HEK293 (cell line): ENCODE measurements around the gene HSD17B12.

ENCODE experiments used
- CTCF ChIA-PET: fragments of 350-600 bp; formaldehyde crosslinking; extraction: SDS; loops from one replicate; lab custom pipeline; 2021; ENCODE audit warnings: antibody characterized with exemption; lab: Yijun Ruan, JAX
- POLR2A ChIA-PET: fragments of 300-600 bp; formaldehyde crosslinking; extraction: SDS; loops from one replicate; lab custom pipeline; 2020; ENCODE audit warnings: antibody characterized with exemption, inconsistent platforms; lab: Yijun Ruan, JAX
- H3K27ac ChIP-seq: fragments of 200-500 bp; sonication (Bioruptor generic); 2 replicates; pipeline ENCODE4 v1.5.1; 2014; ENCODE audit warnings: low read depth, low read length, control low read depth, inconsistent platforms; ENCODE audit errors: extremely low read depth
- H3K36me3 ChIP-seq, 2 experiments: fragments of 200-500 bp in 1 of 2; sonication (Bioruptor generic) in 1 of 2; 1 replicate in 1 of 2; 2 replicates in 1 of 2; pipeline ENCODE4 v1.5.1; 2014 to 2017; ENCODE audit warnings: inconsistent platforms in 2 of 2, low read length in 2 of 2; ENCODE audit not compliant: control insufficient read depth in 2 of 2, insufficient read depth in 1 of 2
- H3K4me1 ChIP-seq: fragments of 200-500 bp; sonication (Bioruptor generic); 2 replicates; pipeline ENCODE4 v1.5.1; 2014; ENCODE audit warnings: mild to moderate bottlenecking, low read length, inconsistent platforms; ENCODE audit not compliant: control insufficient read depth, insufficient read depth
- H3K4me3 ChIP-seq: 2 replicates; pipeline ENCODE4 v1.5.1; 2011; ENCODE audit warnings: low read depth, mild to moderate bottlenecking, control low read depth, low read length, moderate library complexity
- H3K9me3 ChIP-seq: fragments of 200-500 bp; sonication (Bioruptor generic); 2 replicates; pipeline ENCODE4 v1.5.1; 2014; ENCODE audit warnings: low read depth, low read length, inconsistent platforms; ENCODE audit not compliant: control insufficient read depth, insufficient read depth
- FEZF1 ChIP-seq: fragments of 450-650 bp; formaldehyde crosslinking; IDR thresholded peaks from 2 replicates; pipeline ENCODE4 v1.5.1; 2016; ENCODE audit warnings: missing biosample characterization, missing genetic modification characterization
- ZNF121 ChIP-seq: fragments of 450-650 bp; formaldehyde crosslinking; IDR thresholded peaks from 2 replicates; pipeline ENCODE4 v1.5.1; 2016; ENCODE audit warnings: missing biosample characterization, missing genetic modification characterization
- ZNF146 ChIP-seq: fragments of 450-650 bp; formaldehyde crosslinking; IDR thresholded peaks from 2 replicates; pipeline ENCODE4 v1.5.1; 2016; ENCODE audit warnings: missing biosample characterization, missing genetic modification characterization
- ZNF157 ChIP-seq: fragments of 450-650 bp; formaldehyde crosslinking; IDR thresholded peaks from 2 replicates; pipeline ENCODE4 v1.5.1; 2016; ENCODE audit warnings: missing biosample characterization, missing genetic modification characterization
- ZNF324 ChIP-seq: fragments of 450-650 bp; formaldehyde crosslinking; IDR thresholded peaks from 2 replicates; pipeline ENCODE4 v1.5.1; 2016; ENCODE audit warnings: missing biosample characterization, missing genetic modification characterization
- ZNF37A ChIP-seq: fragments of 450-650 bp; IDR thresholded peaks from 2 replicates; pipeline ENCODE4 v1.5.1; 2018; ENCODE audit warnings: missing biosample characterization, missing genetic modification characterization
- ZNF423 ChIP-seq: fragments of 450-650 bp; formaldehyde crosslinking; IDR thresholded peaks from 2 replicates; pipeline ENCODE4 v1.5.1; 2016; ENCODE audit warnings: missing biosample characterization, missing genetic modification characterization
- ZNF548 ChIP-seq: fragments of 450-650 bp; formaldehyde crosslinking; IDR thresholded peaks from 2 replicates; pipeline ENCODE4 v1.5.1; 2016; ENCODE audit warnings: missing biosample characterization, missing genetic modification characterization
- ZNF677 ChIP-seq: fragments of 450-650 bp; IDR thresholded peaks from 2 replicates; pipeline ENCODE4 v1.5.0; 2018; ENCODE audit warnings: missing biosample characterization, mild to moderate bottlenecking, missing genetic modification characterization, moderate library complexity
- ZNF777 ChIP-seq: fragments of 450-650 bp; formaldehyde crosslinking; IDR thresholded peaks from 2 replicates; pipeline ENCODE4 v1.5.1; 2017; ENCODE audit warnings: missing biosample characterization, missing genetic modification characterization, borderline replicate concordance
- ZXDB ChIP-seq: fragments of 450-650 bp; formaldehyde crosslinking; IDR thresholded peaks from 2 replicates; pipeline ENCODE4 v1.5.1; 2016; ENCODE audit warnings: missing biosample characterization, missing genetic modification characterization
- TF ChIP-seq, protein P1 (sequence below): fragments of 450-650 bp; formaldehyde crosslinking; IDR thresholded peaks from 2 replicates; pipeline ENCODE4 v1.5.1; 2016; ENCODE audit warnings: missing biosample characterization, missing genetic modification characterization
- TF ChIP-seq, protein P2 (sequence below): fragments of 450-650 bp; formaldehyde crosslinking; IDR thresholded peaks from 2 replicates; pipeline ENCODE4 v1.5.1; 2016; ENCODE audit warnings: missing biosample characterization, missing genetic modification characterization
- TF ChIP-seq, protein P3 (sequence below): fragments of 450-650 bp; formaldehyde crosslinking; IDR thresholded peaks from 2 replicates; pipeline ENCODE4 v1.5.1; 2016; ENCODE audit warnings: missing biosample characterization, missing genetic modification characterization
- TF ChIP-seq, protein P4 (sequence below): fragments of 450-650 bp; formaldehyde crosslinking; conservative IDR thresholded peaks from 2 replicates; pipeline ENCODE4 v1.5.1; 2016; ENCODE audit warnings: low read depth, missing biosample characterization, missing genetic modification characterization

The HSD17B12 gene

DNA sequence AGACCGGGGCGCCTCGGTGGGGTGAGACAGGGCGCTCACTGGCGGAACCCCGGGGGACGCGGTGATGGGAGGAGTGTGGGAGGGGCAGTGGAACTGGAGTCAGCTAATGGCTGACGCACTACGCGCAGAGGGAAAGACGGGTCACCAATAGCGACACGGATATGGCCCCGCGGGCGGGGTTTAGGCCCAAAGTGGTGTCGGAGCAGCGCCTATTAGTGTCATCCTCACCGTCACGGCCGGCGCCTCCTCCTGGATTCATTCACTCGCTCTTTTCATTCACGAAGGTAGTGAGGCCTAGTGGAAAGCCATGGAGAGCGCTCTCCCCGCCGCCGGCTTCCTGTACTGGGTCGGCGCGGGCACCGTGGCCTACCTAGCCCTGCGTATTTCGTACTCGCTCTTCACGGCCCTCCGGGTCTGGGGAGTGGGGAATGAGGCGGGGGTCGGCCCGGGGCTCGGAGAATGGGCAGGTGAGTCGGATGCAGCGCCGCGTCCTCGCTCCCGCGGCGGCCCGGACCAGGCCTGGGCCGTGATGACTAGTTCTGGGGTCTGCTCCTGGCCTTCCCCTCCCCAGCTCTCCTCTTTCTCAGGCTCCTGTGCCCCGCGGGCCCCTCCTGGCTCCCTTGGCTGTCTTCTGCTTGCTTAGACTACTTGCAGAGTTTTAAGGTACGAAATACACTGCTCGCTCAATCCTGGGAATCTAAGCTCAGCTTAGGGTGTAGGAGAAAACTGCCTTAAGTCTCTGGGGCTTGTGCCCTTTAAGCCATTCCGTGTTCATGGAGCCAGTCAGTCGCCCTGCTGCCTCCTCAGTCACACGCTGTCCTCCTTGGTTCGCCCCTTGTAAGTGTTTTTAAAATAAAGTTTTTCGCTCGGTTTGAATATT, at the start of gene HSD17B12 (continued):
- TF ChIP-seq, protein P1, sequence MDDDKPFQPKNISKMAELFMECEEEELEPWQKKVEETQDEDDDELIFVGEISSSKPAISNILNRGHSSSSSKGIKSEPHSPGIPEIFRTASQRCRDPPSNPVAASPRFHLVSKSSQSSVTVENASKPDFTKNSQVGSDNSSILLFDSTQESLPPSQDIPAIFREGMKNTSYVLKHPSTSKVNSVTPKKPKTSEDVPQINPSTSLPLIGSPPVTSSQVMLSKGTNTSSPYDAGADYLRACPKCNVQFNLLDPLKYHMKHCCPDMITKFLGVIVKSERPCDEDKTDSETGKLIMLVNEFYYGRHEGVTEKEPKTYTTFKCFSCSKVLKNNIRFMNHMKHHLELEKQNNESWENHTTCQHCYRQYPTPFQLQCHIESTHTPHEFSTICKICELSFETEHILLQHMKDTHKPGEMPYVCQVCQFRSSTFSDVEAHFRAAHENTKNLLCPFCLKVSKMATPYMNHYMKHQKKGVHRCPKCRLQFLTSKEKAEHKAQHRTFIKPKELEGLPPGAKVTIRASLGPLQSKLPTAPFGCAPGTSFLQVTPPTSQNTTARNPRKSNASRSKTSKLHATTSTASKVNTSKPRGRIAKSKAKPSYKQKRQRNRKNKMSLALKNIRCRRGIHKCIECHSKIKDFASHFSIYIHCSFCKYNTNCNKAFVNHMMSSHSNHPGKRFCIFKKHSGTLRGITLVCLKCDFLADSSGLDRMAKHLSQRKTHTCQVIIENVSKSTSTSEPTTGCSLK (tag by site-specific recombination), result no peak
- TF ChIP-seq ZNF777, result no peak
- TF ChIP-seq ZXDB (tag by site-specific recombination), result peak; percentile 49; the same call in 1 of the 2 replicates
- no peak for TF ChIP-seq ZNF548 (tag by site-specific recombination)
- TF ChIP-seq ZNF324, result 0 out of 2 replicates have a peak, but pooled peaks have one; percentile 29
- TF ChIP-seq, protein P2, sequence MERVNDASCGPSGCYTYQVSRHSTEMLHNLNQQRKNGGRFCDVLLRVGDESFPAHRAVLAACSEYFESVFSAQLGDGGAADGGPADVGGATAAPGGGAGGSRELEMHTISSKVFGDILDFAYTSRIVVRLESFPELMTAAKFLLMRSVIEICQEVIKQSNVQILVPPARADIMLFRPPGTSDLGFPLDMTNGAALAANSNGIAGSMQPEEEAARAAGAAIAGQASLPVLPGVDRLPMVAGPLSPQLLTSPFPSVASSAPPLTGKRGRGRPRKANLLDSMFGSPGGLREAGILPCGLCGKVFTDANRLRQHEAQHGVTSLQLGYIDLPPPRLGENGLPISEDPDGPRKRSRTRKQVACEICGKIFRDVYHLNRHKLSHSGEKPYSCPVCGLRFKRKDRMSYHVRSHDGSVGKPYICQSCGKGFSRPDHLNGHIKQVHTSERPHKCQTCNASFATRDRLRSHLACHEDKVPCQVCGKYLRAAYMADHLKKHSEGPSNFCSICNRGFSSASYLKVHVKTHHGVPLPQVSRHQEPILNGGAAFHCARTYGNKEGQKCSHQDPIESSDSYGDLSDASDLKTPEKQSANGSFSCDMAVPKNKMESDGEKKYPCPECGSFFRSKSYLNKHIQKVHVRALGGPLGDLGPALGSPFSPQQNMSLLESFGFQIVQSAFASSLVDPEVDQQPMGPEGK, result peak; percentile 68; the same call in 1 of the 2 replicates
- TF ChIP-seq, protein P3, sequence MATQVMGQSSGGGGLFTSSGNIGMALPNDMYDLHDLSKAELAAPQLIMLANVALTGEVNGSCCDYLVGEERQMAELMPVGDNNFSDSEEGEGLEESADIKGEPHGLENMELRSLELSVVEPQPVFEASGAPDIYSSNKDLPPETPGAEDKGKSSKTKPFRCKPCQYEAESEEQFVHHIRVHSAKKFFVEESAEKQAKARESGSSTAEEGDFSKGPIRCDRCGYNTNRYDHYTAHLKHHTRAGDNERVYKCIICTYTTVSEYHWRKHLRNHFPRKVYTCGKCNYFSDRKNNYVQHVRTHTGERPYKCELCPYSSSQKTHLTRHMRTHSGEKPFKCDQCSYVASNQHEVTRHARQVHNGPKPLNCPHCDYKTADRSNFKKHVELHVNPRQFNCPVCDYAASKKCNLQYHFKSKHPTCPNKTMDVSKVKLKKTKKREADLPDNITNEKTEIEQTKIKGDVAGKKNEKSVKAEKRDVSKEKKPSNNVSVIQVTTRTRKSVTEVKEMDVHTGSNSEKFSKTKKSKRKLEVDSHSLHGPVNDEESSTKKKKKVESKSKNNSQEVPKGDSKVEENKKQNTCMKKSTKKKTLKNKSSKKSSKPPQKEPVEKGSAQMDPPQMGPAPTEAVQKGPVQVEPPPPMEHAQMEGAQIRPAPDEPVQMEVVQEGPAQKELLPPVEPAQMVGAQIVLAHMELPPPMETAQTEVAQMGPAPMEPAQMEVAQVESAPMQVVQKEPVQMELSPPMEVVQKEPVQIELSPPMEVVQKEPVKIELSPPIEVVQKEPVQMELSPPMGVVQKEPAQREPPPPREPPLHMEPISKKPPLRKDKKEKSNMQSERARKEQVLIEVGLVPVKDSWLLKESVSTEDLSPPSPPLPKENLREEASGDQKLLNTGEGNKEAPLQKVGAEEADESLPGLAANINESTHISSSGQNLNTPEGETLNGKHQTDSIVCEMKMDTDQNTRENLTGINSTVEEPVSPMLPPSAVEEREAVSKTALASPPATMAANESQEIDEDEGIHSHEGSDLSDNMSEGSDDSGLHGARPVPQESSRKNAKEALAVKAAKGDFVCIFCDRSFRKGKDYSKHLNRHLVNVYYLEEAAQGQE (tag by site-specific recombination), result peak; percentile 65; the same call in 1 of the 2 replicates
- TF ChIP-seq ZNF121 (tag by site-specific recombination), result no peak
- peak; percentile 98 for TF ChIP-seq ZNF677 (tag by site-specific recombination)
- peak; percentile 27; the same call in 1 of the 2 replicates for TF ChIP-seq FEZF1 (tag by site-specific recombination)

DNA sequence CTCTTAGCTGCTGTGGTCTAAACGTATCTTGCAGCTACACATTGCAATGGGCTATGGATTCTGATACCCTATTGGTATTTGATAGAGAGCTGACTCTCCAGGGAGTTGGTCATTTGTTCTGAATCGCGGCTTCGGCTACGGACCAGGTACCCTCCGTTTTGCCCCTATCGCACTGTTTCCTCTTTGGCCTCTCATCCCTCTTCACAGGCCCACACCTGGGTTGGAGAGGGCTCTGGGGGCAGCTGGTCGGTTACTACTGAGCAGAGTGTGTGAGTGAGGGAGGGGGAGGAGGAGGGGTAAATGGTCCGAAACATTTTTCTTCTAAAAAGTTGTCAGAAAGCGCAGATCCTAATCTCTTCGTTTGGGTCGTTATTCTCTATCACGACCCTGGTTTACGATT, 48.8 kb upstream of the HSD17B12 start:
- CTCF ChIA-PET, result interaction anchor here (0.8 kb wide), 1 partner anchor 55 kb away, joined by 3 read pairs; no protein-coding TSS in a partner anchor
- TF ChIP-seq, protein P2, result no peak
- TF ChIP-seq ZNF777 (no peak), ZNF37A (tag by site-specific recombination) (no peak), ZNF157 (tag by site-specific recombination) (no peak), ZNF146 (tag by site-specific recombination) (no peak), ZNF423 (no peak)
- TF ChIP-seq, protein P3 (tag by site-specific recombination), result no peak
- TF ChIP-seq, protein P4, sequence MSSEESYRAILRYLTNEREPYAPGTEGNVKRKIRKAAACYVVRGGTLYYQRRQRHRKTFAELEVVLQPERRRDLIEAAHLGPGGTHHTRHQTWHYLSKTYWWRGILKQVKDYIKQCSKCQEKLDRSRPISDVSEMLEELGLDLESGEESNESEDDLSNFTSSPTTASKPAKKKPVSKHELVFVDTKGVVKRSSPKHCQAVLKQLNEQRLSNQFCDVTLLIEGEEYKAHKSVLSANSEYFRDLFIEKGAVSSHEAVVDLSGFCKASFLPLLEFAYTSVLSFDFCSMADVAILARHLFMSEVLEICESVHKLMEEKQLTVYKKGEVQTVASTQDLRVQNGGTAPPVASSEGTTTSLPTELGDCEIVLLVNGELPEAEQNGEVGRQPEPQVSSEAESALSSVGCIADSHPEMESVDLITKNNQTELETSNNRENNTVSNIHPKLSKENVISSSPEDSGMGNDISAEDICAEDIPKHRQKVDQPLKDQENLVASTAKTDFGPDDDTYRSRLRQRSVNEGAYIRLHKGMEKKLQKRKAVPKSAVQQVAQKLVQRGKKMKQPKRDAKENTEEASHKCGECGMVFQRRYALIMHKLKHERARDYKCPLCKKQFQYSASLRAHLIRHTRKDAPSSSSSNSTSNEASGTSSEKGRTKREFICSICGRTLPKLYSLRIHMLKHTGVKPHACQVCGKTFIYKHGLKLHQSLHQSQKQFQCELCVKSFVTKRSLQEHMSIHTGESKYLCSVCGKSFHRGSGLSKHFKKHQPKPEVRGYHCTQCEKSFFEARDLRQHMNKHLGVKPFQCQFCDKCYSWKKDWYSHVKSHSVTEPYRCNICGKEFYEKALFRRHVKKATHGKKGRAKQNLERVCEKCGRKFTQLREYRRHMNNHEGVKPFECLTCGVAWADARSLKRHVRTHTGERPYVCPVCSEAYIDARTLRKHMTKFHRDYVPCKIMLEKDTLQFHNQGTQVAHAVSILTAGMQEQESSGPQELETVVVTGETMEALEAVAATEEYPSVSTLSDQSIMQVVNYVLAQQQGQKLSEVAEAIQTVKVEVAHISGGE (tag by site-specific recombination), result no peak

More for the DNA sequence above, 48.8 kb upstream of the HSD17B12 start:
- POLR2A ChIA-PET, result no interaction called here
- no peaks in the 10 kb centered on the region for H3K9me3 ChIP-seq
- no peaks in the 10 kb centered on the region for H3K4me1 ChIP-seq
- no peak overlapping the region for H3K4me3 ChIP-seq
- H3K36me3 ChIP-seq, result no peaks in the 10 kb centered on the region
- no peak overlapping the region for H3K27ac ChIP-seq
